GM21619 (cell line): ENCODE results near the gene ADM2.

Experiments
- ATAC-seq: cut with Tn5 transposase; IDR thresholded peaks from one replicate; pipeline ENCODE4 v1.9.1; 2021; ENCODE audit not compliant: unreplicated experiment

Gene ADM2

DNA sequence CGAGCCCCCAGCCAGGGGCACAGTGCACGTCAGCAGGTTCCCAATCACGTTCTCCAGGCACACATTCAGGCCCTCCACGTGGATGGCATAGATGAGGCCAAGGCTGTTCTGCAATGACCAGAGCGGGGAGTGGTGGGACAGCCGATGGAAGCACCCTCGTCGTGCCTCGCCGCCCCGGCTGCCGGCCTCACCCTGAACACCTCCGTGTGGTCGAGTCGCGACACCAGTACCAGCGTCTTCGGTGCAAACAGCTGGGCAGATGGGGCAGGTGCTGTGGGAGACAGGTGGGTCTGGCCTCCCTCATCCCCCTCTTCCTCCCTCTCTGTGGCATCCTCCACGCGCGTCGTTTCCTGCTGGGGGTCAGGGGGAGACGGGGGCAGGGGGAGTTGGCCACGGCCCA lies 14.0 kb upstream of the ADM2 start:
- no peak for ATAC-seq

DNA sequence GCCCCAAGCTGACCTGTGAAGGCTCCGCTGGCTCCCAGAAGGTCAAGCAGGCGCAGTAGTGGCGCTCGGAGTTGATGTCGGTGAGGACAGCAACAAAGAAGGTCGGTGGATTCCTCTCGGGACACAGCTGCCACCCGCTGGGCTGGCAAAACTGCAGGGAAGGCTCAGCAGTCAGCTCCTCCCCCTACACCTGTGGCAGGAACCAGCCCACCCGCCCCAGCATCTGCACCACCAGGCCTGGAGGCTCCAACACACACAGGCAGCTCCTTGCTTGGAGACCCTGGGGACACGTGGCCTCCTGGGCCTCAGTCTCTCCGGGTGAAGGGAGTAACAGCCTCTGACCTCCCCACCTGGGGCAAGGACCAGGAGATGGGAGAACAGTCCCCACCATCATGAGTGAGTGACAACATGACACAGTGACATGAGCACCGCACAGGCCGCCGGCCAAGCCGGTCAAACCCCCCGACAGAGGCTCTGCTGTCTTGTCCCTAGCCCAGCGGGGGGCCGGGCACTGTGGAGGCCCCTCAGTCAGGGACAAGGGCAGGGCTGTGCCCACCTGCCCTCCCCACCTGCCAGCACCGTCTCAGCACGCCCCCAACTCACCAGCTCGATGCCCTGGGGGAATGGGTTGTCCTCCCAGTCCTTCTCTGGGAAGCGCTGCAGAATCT lies 13.4 kb upstream of the ADM2 start:
- ATAC-seq = no peak

DNA sequence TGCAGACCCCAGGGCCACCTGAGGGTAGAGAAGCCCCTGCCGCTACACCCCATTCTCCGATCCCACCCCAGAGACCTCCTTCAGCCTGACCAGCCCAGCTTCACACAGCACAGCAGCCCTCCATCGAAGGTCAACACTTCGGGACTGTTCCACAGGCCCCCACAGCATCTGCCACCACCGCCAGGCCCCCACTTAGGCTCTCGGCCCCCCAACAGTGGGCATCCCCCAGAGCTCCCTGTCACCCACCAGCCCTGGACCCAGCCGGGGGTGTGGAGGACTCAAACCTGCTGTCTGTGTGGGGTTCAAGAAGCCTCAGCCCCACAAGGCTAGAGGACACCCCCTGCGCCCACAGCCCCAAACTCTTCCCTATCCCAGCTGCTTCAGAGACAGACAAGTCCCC lies 12.7 kb upstream of the ADM2 start:
- ATAC-seq = no peak

DNA sequence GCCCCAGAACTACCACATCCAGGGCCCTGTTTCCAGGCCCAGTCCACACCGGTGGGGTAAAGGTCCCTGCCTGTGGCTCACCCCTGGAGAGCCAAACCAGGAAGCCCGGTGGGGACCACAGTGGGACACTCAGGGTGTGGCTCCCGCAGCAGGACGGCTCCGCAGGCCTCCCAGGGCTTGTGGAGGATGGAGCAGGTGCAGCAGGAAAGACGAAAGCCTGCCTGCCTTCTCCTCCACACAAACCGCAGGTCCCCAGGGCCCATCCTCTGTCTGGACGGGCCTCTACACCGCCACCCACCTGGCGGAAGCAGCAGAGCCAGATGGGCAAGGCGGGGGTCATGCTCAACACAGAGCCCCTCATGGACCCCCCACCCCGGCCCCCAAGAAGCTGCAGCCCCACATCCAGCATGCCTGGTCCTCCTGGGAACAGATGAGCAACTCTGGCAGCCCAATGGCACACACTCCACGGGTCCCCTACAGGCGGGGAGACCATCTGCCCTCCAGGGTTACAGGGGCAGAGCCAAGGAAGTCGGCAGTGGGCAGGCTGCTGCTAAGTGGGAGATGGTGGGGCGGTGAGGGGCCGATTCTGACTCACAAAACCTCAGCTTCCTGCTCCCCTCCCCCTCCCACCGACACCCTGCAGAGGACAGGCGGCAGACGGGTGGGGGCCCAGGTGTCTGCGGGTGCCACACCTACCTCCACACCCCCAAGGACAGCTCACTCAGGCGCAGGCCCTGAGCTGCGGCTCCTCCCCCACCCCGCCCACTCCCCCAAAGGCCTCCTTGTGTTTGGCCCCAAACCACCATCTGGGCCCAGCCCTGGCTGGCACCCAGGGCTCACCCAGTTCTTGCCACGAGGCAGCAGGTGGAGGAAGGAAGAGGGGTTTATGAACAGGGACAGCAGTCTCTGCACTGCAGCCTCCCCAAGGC lies 11.7 kb upstream of the ADM2 start:
- ATAC-seq = peak; percentile 47

DNA sequence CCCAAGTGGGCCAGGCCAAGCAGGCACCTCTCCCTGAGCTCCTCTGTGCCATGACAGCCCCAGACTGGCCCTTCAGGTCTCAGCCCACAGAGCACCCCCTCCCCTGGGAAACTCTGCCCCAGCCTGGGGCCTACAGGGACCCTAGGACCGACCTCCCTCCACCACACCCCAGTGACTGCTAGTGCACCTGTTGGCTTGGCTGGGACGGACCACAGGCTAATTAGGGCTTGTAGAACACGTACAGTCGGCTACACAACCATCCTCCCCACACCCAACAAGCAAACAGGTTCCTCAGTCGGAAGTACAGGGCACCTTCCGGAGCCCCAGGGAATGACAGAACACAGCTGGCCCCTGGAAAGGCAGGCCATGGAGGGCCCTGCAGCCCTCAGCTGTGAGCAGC lies 10.9 kb upstream of the ADM2 start:
- ATAC-seq = no peak

DNA sequence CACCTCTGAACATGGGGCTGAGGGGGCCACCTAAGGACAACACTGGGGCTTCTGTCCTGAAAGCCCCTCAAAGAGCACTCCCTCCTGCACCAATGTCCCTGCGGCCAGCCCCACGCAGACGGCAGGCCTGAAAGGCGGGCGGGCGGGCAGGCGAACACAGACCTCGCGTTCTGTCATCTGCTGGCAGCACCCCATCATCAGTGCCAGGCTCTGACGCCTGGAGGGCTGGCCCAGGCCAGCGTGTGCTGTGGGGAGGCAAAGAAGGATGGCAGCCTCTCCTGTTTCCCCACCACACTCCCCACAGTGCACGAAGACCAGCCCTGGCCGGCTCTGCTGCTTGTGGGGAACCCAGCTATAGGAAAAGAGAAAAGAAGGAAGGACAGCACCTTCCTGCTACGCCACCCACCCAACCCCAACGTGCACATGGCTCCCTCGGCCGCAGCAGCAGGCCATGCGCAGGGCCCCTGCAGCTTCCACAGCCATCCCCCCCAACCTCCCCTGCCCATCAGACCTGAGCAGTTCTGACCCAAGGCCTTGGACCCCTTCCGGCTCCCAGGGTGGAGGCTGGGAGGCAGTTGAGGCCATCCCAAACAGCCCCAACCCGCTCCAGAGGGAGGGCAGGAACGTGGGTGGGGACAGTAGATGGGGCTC lies 10.0 kb upstream of the ADM2 start:
- ATAC-seq = no peak

DNA sequence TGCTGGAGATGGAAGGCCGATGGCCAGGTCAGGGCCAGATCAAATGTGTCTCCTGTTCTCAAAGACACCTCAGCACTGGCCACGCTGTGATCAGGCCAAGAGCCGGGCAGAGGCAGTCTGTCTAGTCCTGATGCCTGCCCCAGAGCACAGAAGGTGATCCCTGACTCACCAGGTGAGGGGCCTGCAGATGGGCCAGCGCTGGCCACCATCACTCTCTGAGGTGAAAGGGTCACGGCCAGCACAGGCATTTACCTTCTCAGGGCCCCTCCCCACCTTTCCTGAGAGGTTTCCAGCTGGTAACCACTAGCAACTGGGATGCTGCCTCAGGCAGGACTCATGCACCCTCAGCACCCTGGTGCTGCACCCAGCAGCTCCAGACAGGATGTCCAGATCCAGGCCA lies 9.4 kb upstream of the ADM2 start:
- ATAC-seq = no peak

DNA sequence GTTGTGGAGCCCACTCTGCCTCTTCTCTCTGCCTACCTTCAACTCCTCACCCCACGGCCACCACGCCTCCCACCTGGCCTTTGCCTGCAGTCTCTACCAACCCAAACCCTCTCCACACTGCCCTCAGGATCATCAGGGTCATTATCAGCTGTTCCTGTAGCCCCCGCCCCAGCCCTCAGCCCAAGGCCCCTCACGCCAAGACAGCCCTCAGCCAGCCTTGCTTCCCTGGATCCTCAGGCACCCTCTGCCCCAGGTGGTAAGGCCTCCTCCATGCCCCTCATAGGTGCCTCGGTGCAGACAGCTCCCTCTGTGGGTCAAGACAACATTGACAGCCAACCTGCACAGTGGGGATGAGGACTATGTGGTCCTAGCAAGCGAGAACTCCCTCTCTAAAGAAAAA lies 8.3 kb upstream of the ADM2 start:
- ATAC-seq = no peak

DNA sequence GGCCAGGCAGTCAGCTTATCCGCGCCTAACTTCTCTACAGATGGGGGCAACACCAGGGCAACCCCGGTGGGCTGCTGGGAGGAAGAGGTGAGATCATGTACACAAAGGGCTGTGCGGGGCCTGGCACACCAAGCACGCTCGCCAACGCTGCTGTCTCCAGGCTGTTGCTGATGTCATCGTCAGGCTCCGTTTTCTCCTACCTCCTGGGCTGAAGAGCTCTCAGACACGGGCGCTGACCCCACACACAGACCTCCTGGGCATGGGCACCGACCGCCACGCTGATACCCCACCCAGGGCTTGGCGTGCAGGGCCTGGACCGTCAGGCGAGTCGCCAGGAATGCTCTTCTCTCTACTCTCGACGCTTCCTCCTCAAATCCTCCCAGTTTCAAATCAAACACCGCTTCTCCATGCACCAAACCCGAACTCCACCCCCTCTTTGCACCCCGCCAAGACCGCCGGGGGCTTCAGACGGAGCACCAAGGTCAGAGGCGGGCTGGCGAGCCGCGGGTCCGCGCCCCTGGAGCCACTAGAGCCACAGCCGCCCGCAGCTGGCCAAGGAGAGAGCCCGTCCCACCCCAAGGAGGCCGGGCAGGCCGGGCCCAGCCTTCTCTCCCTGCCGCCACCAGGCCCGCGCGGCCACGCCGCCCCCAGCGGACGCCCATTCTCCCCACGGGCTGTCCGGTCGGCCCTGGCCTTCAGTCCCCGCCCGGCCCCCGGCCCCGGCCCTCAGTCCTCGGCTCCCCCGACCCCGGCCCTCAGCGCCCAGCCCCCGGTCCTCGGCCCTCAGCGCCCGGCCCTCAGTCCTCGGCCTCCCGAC lies 7.3 kb upstream of the ADM2 start:
- no peak for ATAC-seq

DNA sequence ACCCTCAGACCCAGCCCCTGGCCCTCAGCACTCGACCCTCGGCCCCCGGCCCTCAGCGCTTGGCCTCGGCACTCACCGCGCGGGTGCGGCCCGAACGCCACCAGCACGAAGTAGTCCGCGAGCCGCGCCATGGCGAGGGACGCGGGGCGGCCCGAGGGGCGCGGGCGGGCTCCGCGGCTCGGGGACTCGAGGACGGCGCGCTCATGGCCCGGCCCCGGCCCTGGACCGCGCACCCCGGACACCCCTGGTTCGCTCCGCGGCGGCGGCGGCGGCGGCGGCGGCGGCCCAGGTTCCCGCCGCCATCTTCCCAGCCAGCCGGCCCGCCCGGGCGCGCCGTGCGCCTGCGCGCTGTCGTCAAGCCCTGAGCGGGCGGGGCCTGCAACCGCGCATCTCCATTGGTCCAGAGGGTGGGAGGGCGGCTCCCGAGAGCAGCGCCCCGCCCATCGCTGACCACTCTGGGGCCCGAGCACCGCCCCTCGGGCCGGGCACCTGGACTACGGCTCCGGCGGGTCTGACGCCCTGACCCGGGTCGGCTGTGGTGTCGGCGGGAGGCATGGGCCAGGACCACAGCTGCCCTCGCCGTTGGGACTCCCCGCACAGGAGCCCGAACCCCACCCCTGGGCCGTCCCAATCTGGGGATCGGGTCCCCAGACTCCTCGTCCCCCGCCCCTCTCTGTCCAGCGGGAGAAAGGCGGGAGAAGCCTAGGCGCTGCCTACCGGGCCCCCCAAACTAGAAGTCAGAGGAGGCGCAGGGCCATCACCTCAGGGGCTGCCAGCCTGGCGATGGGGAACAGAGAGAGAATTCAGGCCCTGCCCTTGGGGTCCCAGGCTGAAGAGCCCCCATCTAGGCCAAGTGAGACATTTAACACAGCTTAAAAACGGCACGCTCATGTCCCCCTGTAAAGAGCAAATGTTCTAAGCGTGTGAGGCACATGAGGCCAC lies 6.4 kb upstream of the ADM2 start, which contains the start of gene SBF1:
TSS of gene SBF1 (minus strand) at position 326 of the 942 bp plus-strand sequence. CDS start at position 131, 195 bp downstream.
- peak; percentile 63 for ATAC-seq

DNA sequence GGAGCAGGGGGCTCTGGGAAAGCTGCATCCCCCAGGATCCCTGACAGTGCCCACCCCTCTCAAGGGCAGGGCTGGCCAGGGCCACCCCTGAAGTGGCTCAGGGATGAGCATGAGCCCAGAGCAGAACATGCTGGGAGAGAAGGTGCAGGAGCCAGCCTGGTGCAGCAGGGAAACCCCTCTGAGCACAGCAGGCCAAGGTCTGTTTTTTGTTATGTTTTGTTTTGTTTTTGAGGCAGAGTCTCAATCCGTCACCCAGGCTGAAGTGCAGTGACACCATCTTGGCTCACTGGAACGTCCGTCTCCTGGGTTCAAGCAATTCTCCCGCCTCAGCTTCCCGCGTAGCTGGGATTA lies 5.7 kb upstream of the ADM2 start:
- no peak for ATAC-seq

DNA sequence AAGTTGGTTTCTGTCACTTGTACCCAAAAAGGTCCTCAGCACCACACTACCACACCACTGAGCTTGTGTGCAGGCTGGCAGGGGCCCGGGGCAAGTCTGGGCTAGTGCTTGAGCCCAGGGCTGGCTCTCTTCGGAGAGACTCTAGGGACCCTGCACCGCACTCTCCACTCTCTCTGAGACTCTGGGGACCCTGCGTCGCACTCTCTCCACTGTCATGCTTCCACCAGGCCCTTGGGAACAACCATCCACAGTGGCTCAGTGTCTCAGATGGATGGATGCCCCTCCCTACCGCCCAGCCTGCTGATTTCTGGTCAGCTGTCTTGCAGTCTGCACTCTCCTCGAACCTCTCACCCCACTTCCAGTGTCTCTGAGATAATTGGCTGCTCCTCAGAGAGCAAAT lies 4.5 kb upstream of the ADM2 start:
- ATAC-seq = no peak

DNA sequence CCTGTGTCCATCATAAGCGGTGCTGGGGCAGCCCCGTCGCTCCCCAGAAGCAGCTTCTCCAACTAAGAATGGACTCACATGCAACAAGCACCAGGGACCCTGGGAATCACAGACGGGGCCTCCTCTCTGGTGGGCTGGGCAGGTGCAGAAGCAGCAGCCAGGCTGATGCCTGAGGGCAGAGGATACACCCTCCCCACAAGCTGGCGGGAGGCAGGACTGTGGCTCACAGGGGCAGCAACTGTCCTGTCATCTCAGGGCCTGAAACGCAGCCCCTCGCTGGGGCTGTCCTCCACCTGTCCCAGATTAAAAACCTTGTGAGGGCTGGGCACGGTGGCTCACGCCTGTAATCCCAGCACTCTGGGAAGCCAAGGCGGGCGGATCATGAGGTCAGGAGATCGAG lies 3.4 kb upstream of the ADM2 start:
- ATAC-seq = no peak

DNA sequence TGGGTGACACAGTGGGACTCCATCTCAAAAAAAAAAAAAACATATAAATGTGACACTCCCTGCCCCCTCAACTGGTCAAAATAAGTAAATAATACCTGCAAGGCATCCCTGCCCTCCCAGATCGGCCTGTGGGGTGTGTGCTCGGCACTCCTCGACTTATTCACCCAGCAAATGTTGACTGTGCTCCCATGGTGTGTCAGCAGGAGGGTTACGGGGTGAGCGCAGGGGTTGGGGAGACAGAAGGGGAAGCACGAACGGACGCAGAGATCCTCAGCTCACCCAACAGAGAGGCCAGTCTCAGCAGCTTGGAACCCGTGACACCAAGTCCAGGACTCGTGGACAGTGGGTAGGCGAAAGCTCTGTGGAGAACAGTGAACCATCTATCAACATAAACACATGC lies 1.6 kb upstream of the ADM2 start:
- no peak for ATAC-seq

DNA sequence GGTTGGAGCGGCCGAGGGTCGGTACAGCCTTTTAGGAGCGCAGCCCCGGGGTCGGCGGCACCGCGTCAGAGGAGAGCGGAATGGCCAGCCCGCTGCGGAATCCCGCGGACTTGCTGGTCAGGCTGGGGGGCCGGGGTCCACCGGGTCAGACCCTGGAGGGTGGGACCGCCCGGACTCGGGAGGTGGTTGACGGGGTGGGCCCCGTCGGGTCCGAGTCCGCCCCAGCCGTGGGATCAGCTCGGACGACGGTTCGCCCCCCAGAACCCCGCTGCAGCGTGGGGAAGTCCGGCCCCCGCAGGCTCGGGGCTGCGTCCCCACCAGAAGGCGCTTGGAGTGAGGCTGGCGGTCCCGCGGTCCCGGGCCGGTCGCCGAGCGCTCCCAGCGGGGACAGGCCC lies 301 bp upstream of the ADM2 start:
- ATAC-seq = no peak

DNA sequence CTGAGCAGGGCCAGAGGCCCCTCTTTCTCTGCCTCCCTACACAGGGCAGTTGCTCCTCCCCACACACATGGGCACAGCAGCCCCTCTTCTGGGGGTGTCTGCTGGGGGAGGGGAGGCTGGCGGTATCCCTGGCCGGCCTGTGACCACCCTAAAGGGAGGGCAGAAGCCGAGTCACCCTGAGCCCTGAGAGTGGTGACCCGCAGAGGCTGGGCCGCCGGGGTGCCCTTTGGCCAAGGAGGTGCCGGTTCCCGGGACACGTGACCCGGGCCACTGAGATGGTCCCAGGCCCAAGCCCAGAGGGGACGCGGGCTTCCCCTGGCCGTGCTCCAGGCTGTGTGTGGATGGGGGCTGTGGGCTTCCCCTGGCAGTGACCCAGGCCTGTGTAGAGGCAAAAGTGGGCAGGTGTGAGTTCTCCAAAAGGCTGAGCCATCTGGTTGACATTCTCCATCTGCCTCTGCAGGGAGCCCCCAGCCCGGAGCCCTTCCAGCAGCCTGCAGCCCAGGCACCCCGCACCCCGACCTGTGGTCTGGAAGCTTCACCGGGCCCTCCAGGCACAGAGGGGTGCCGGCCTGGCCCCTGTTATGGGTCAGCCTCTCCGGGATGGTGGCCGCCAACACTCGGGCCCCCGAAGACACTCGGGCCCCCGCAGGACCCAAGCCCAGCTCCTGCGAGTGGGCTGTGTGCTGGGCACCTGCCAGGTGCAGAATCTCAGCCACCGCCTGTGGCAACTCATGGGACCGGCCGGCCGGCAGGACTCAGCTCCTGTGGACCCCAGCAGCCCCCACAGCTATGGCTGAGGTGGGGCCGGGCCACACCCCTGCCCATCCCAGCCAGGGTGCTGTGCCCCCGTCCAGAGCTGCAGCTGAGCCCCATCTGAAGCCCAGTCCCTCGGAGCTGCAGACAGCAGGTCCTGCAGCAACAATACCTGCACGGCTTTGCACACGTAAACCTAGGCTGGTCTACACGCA lies 1.0 kb downstream of the ADM2 start:
- no peak for ATAC-seq

DNA sequence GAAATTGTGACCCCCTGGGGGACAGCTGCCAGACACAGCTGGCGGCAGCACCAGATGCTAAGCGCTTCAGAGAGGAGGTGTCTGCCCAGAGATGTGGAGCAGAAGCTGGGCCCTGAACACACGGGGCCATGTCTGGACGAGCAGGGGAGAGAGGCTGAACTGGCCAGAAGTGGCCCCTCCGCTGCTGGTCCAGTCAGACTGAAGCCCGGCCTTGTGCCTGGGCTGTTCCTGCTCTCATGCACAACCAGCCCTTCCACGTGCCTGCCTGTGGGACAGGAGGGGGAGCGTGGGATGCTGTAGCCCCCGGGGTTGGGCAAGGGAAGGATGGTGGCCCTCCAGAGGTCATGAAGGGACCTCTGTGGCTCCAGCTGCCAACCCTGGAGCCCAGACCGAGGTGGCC lies 1.8 kb downstream of the ADM2 start:
- ATAC-seq = no peak

DNA sequence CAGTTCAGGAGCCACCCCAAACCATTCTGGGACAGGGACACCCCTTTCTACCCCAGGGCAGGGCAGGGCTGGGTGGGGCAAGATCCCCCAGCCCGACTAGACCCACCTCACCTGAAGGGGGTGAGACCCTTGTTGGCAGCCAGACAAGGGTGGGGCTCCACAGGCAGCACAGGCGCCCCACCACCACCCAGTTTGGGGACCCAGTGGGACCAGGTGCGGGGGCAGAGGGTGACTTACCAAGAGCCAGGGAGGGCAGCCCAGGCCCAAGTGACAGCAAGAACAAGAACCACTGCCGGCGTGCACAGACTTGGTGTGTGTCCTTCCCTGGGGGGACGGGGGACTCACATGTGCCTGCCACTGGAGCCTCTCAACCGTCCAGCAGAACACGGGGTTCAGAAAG lies 2.2 kb downstream of the ADM2 start:
- ATAC-seq = no peak
